Liver (tissue), 9 donors: Measurements from ENCODE around the gene PDLIM4. TPM values are rescaled to one million over a fixed set of nuclear protein-coding genes. Genes with fewer than 3 reads are reported as not detected.

Source experiments
- DNase-seq: peaks from one replicate; pipeline ENCODE4 v3.0.0-alpha.2; 2017; ENCODE audit warnings: low spot score
- H3K27ac ChIP-seq, 2 donors: one replicate each; pipeline ENCODE4 v1.7.0; 2013; ENCODE audit warnings: inconsistent platforms in 2 of 2, low read length in 2 of 2, control low read depth in 1 of 2, low read depth in 1 of 2, mild to moderate bottlenecking in 1 of 2
- H3K27me3 ChIP-seq, 4 donors: one replicate each; pipeline versions ENCODE4 v1.6.1 to v1.7.0; 2013; ENCODE audit warnings: low read length in 3 of 4, inconsistent platforms in 1 of 4, mild to moderate bottlenecking in 1 of 4, moderate library complexity in 1 of 4; ENCODE audit not compliant: control insufficient read depth in 4 of 4, insufficient read depth in 4 of 4
- H3K36me3 ChIP-seq, 4 donors: one replicate each; pipeline versions ENCODE4 v1.6.1 to v1.7.0; 2013; ENCODE audit warnings: low read length in 3 of 4, mild to moderate bottlenecking in 3 of 4, low read depth in 1 of 4, moderate library complexity in 1 of 4; ENCODE audit not compliant: control insufficient read depth in 4 of 4, insufficient read depth in 3 of 4
- H3K4me1 ChIP-seq, 4 donors: one replicate each; pipeline versions ENCODE4 v1.6.1 to v1.7.0; 2013; ENCODE audit warnings: low read length in 3 of 4, mild to moderate bottlenecking in 3 of 4, moderate library complexity in 1 of 4; ENCODE audit not compliant: control insufficient read depth in 4 of 4, insufficient read depth in 4 of 4
- H3K4me3 ChIP-seq, 3 donors: one replicate each; pipeline versions ENCODE4 v1.6.1 to v1.7.0; 2013; ENCODE audit warnings: low read length in 3 of 3, control low read depth in 1 of 3, low read depth in 1 of 3, mild to moderate bottlenecking in 1 of 3
- H3K9ac ChIP-seq, 2 donors: one replicate each; pipeline ENCODE4 v1.7.0; 2013; ENCODE audit warnings: low read length in 2 of 2, mild to moderate bottlenecking in 2 of 2, moderate library complexity in 2 of 2, control low read depth in 1 of 2, low read depth in 1 of 2
- H3K9me3 ChIP-seq, 4 donors: one replicate each; pipeline versions ENCODE4 v1.6.1 to v1.7.0; 2013; ENCODE audit warnings: low read length in 3 of 4; ENCODE audit not compliant: control insufficient read depth in 4 of 4
- ATF3 ChIP-seq: IDR thresholded peaks from 2 replicates; pipeline ENCODE4 v1.6.1; 2016; ENCODE audit warnings: antibody characterized with exemption
- CTCF ChIP-seq: fragments of 150-350 bp; IDR thresholded peaks from 2 replicates; pipeline ENCODE4 v1.5.1; 2017; ENCODE audit warnings: improper control_type of control experiment, low read depth, low read length; ENCODE audit not compliant: missing input control
- EGR1 ChIP-seq, 2 donors: IDR thresholded peaks; 2 replicates each; pipeline ENCODE4 v1.6.1; 2016 to 2018; ENCODE audit warnings: antibody characterized with exemption in 2 of 2, low read depth in 2 of 2
- FOXA1 ChIP-seq: IDR thresholded peaks from 2 replicates; pipeline ENCODE4 v1.6.1; 2016; ENCODE audit warnings: antibody characterized with exemption
- FOXA2 ChIP-seq: IDR thresholded peaks from 2 replicates; pipeline ENCODE4 v1.6.1; 2016; ENCODE audit warnings: antibody characterized with exemption
- HNF4A ChIP-seq, 2 donors: conservative IDR thresholded peaks; 2 replicates each; pipeline ENCODE4 v1.6.1; 2016; ENCODE audit warnings: antibody characterized with exemption in 2 of 2, mild to moderate bottlenecking in 2 of 2
- HNF4G ChIP-seq: IDR thresholded peaks from 2 replicates; pipeline ENCODE4 v1.6.1; 2016; ENCODE audit warnings: antibody characterized with exemption
- JUND ChIP-seq, 2 donors: IDR thresholded peaks; 2 replicates each; pipeline ENCODE4 v1.6.1; 2016; ENCODE audit warnings: antibody characterized with exemption in 2 of 2
- MAX ChIP-seq: IDR thresholded peaks from 2 replicates; pipeline ENCODE4 v1.6.1; 2016; ENCODE audit warnings: antibody characterized with exemption
- NR2F2 ChIP-seq: IDR thresholded peaks from 2 replicates; pipeline ENCODE4 v1.6.1; 2016; ENCODE audit warnings: antibody characterized with exemption
- RAD21 ChIP-seq, 2 donors: IDR thresholded peaks; 2 replicates each; pipeline ENCODE4 v1.6.1; 2016; ENCODE audit warnings: antibody characterized with exemption in 2 of 2, mild to moderate bottlenecking in 2 of 2
- REST ChIP-seq: IDR thresholded peaks from 2 replicates; pipeline ENCODE4 v1.6.1; 2016; ENCODE audit warnings: antibody characterized with exemption, mild to moderate bottlenecking
- RXRA ChIP-seq, 2 donors: IDR thresholded peaks; 2 replicates each; pipeline ENCODE4 v1.6.1; 2017 to 2018; ENCODE audit warnings: antibody characterized with exemption in 2 of 2, mild to moderate bottlenecking in 1 of 2
- YY1 ChIP-seq: IDR thresholded peaks from 2 replicates; pipeline ENCODE4 v1.6.1; 2016; ENCODE audit warnings: antibody characterized with exemption, mild to moderate bottlenecking
- ZBTB33 ChIP-seq: IDR thresholded peaks from 2 replicates; pipeline ENCODE4 v1.6.1; 2016; ENCODE audit warnings: antibody characterized with exemption
- WGBS: extraction: QIAGEN DNeasy Blood & Tissue Kit; methylation state at CpG from one replicate; pipeline ENCODE4 v1.1.7; 2013; 5-methylcytosine and 5-hydroxymethylcytosine counted together
- polyA plus RNA-seq, 2 donors: library from polyadenylated mRNA; stranded (reverse) in 1 of 2; unstranded in 1 of 2; fragments of 200-250 nt in 1 of 2; fragments of >200 nt in 1 of 2; fragmentation: Nextera tagmentation in 1 of 2; extraction: Ambion mirVana in 1 of 2; gene quantifications; one replicate each; pipeline versions ENCODE4 v1.2.1 to v1.2.3, GENCODE V29; 2013 to 2015
- total RNA-seq, 2 donors: library from RNA; depleted of rRNA; stranded (reverse); fragments of >200 nt; gene quantifications; one replicate each; pipeline ENCODE4 v1.2.3, GENCODE V29; 2014
- donor health status: healthy.
- donor health status: healthy.
- donor health status: healthy.
- donor health status: healthy.
- donor health status: healthy.

The PDLIM4 gene
- total and polyA plus RNA-seq, 4 donors, result 0.25 to 0.93 (median 0.65) TPM

- Histone ChIP-seq H3K27ac (peak overlapping the region in 1 of 2 donors; percentile 53), H3K9ac (no peak overlapping the region), H3K9me3 (no peaks in the 10 kb centered on the region), H3K27me3 (no peaks in the 10 kb centered on the region), H3K36me3 (no peaks in the 10 kb centered on the region), H3K4me1 (peaks cover 0 to 4% (median 1%) of the 10 kb centered on the region in 4 donors), H3K4me3 (no peak overlapping the region)
- DNase-seq, result peak; percentile 30
- TF ChIP-seq JUND (IDR thresholded peaks at IDR 0.05), result no peak
- no peak for TF ChIP-seq YY1
- no peak for TF ChIP-seq REST
- TF ChIP-seq MAX, result no peak
- TF ChIP-seq ZBTB33, result no peak
- no peak for TF ChIP-seq NR2F2
- WGBS, result 91% methylated on average over 24 of the region's 24 CpGs
Measured at GRCh38 chr5:132259069-132259851, 1.8 kb downstream of the PDLIM4 start.

GRCh38 chr5:132260051-132260450 is 2.6 kb downstream of the PDLIM4 start:
- Histone ChIP-seq H3K4me1 (peaks cover 0 to 4% (median 1%) of the 10 kb centered on the region in 4 donors), H3K27ac (no peak overlapping the region), H3K9me3 (no peaks in the 10 kb centered on the region), H3K9ac (no peak overlapping the region), H3K4me3 (no peak overlapping the region), H3K27me3 (no peaks in the 10 kb centered on the region), H3K36me3 (no peaks in the 10 kb centered on the region)
- no peak for TF ChIP-seq CTCF
- TF ChIP-seq FOXA1, result no peak
- no peak for TF ChIP-seq EGR1 (IDR thresholded peaks at IDR 0.05; ENCODE audit: low read depth in 2 of 2)
- no peak for TF ChIP-seq FOXA2
- no peak for TF ChIP-seq YY1
- no peak for TF ChIP-seq RAD21 (IDR thresholded peaks at IDR 0.05)
- no peak for TF ChIP-seq ATF3
- TF ChIP-seq HNF4G, result no peak
- TF ChIP-seq HNF4A (conservative IDR thresholded peaks at IDR 0.05), result no peak
- TF ChIP-seq REST, result no peak
- no peak for TF ChIP-seq MAX
- no peak for TF ChIP-seq ZBTB33
- TF ChIP-seq RXRA (IDR thresholded peaks at IDR 0.05), result no peak
- peak; percentile 13 for DNase-seq
- WGBS, result 88% methylated on average over 6 of the region's 6 CpGs
